Globus pallidus (tissue), 1 donor: ENCODE data around the gene SIM1.

Experiments used
- DNase-seq: peaks from one replicate; pipeline ENCODE4 v3.0.0-alpha.2; 2015; ENCODE audit warnings: low spot score

Gene SIM1

GRCh38 chr6:100350139-100350538 lies 114.6 kb downstream of the SIM1 start:
- no peak for DNase-seq

- no peak for DNase-seq
Measured at GRCh38 chr6:100349366-100349765, 115.4 kb downstream of the SIM1 start.

GRCh38 chr6:100347901-100348550 lies 116.7 kb downstream of the SIM1 start:
- DNase-seq, result no peak

- DNase-seq, result no peak
Measured at GRCh38 chr6:100346828-100347227, 117.9 kb downstream of the SIM1 start.

GRCh38 chr6:100346203-100346602 lies 118.5 kb downstream of the SIM1 start:
- no peak for DNase-seq

- DNase-seq, result no peak
Measured at GRCh38 chr6:100344761-100345160, 120.0 kb downstream of the SIM1 start.

GRCh38 chr6:100344321-100344720 lies 120.4 kb downstream of the SIM1 start:
- no peak for DNase-seq

GRCh38 chr6:100343316-100344077 lies 121.2 kb downstream of the SIM1 start:
- DNase-seq, result no peak

GRCh38 chr6:100342830-100343229 lies 121.9 kb downstream of the SIM1 start:
- no peak for DNase-seq

- DNase-seq, result no peak
Measured at GRCh38 chr6:100339574-100340255, 125.0 kb downstream of the SIM1 start.

- DNase-seq, result no peak
Measured at GRCh38 chr6:100338090-100338489, 126.6 kb downstream of the SIM1 start.

GRCh38 chr6:100336876-100337275 lies 127.8 kb downstream of the SIM1 start:
- DNase-seq, result no peak

- DNase-seq, result no peak
Measured at GRCh38 chr6:100335991-100336390, 128.7 kb downstream of the SIM1 start.
